ENCODE results near the gene CDSN. TPM values are rescaled to one million over a fixed set of nuclear protein-coding genes. Genes with fewer than 3 reads are reported as not detected.
"Not testable (repeated sequence)": the region's sequence is repeated elsewhere in the genome, so short reads cannot be mapped to it uniquely, and the experiment has no call there.

CDSN gene, protein sequence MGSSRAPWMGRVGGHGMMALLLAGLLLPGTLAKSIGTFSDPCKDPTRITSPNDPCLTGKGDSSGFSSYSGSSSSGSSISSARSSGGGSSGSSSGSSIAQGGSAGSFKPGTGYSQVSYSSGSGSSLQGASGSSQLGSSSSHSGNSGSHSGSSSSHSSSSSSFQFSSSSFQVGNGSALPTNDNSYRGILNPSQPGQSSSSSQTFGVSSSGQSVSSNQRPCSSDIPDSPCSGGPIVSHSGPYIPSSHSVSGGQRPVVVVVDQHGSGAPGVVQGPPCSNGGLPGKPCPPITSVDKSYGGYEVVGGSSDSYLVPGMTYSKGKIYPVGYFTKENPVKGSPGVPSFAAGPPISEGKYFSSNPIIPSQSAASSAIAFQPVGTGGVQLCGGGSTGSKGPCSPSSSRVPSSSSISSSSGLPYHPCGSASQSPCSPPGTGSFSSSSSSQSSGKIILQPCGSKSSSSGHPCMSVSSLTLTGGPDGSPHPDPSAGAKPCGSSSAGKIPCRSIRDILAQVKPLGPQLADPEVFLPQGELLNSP
- total RNA-seq, result not detected

GRCh38 chr6:31120151-31120915, at the start of gene CDSN:
Gene CDSN (minus strand): TSS chr6:31120446. CDS start chr6:31120419, 27 bp downstream.
- Histone ChIP-seq H3K27ac (no peak within 1 kb of the TSS), H3K4me3 (no peak within 1 kb of the TSS), H3K9me3 (no peaks in the 10 kb centered on the region), H3K27me3 (no peaks in the 10 kb centered on the region), H3K36me3 (replicated peaks in 1 of 2; ENCODE audit: insufficient read depth in 1 of 2, low read depth in 2 of 2) (no peaks in the 10 kb centered on the region), H3K4me1 (peaks cover 23% of the 10 kb centered on the region)
- TF ChIP-seq POLR2A (IDR thresholded peaks at IDR 0.05), result no peak
- TF ChIP-seq, protein P1, sequence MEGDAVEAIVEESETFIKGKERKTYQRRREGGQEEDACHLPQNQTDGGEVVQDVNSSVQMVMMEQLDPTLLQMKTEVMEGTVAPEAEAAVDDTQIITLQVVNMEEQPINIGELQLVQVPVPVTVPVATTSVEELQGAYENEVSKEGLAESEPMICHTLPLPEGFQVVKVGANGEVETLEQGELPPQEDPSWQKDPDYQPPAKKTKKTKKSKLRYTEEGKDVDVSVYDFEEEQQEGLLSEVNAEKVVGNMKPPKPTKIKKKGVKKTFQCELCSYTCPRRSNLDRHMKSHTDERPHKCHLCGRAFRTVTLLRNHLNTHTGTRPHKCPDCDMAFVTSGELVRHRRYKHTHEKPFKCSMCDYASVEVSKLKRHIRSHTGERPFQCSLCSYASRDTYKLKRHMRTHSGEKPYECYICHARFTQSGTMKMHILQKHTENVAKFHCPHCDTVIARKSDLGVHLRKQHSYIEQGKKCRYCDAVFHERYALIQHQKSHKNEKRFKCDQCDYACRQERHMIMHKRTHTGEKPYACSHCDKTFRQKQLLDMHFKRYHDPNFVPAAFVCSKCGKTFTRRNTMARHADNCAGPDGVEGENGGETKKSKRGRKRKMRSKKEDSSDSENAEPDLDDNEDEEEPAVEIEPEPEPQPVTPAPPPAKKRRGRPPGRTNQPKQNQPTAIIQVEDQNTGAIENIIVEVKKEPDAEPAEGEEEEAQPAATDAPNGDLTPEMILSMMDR (IDR thresholded peaks at IDR 0.05), result no peak
- no peak for ATAC-seq
- intact Hi-C loops (cut with DNase I), result no loop called here
- no peak for DNase-seq
- 69 to 82% methylated on average over 10 to 24 of the region's 26 CpGs for WGBS, 2 donors

GRCh38 chr6:31169123-31169857, 49.0 kb upstream of the CDSN start:
- TF ChIP-seq, protein P1 (IDR thresholded peaks at IDR 0.05), result no peak
- TF ChIP-seq POLR2A (IDR thresholded peaks at IDR 0.05), result no peak
- Histone ChIP-seq H3K27ac (no peak overlapping the region), H3K27me3 (no peaks in the 10 kb centered on the region), H3K4me1 (peaks cover 15% of the 10 kb centered on the region), H3K9me3 (no peaks in the 10 kb centered on the region), H3K4me3 (no peak overlapping the region), H3K36me3 (replicated peaks in 1 of 2; ENCODE audit: insufficient read depth in 1 of 2, low read depth in 2 of 2) (peaks cover 0 to 2% of the 10 kb centered on the region in 2 donors)
- no peak for DNase-seq
- no peak for ATAC-seq
- intact Hi-C loops (cut with DNase I), result no loop called here
- WGBS, 2 donors, result 77 to 82% methylated on average over 10 of the region's 10 CpGs

GRCh38 chr6:31168606-31169005, 48.4 kb upstream of the CDSN start:
- WGBS, 2 donors, result 79 to 90% methylated on average over 3 of the region's 3 CpGs
- intact Hi-C loops (cut with DNase I), result no loop called here
- no peak for ATAC-seq

GRCh38 chr6:31165986-31166385, 45.7 kb upstream of the CDSN start:
- Histone ChIP-seq H3K36me3 (replicated peaks in 1 of 2; ENCODE audit: insufficient read depth in 1 of 2, low read depth in 2 of 2) (peaks cover 0 to 2% of the 10 kb centered on the region in 2 donors), H3K27me3 (no peaks in the 10 kb centered on the region), H3K4me3 (no peak overlapping the region), H3K27ac (no peak overlapping the region), H3K9me3 (no peaks in the 10 kb centered on the region), H3K4me1 (peaks cover 9% of the 10 kb centered on the region)
- no peak for ATAC-seq
- TF ChIP-seq POLR2A (IDR thresholded peaks at IDR 0.05), result no peak
- TF ChIP-seq, protein P1 (IDR thresholded peaks at IDR 0.05), result no peak
- WGBS, 2 donors, result 78 to 82% methylated on average over 5 of the region's 5 CpGs
- DNase-seq, result no peak
- intact Hi-C loops (cut with DNase I), result no loop called here

More at GRCh38 chr6:31168606-31169005, 48.4 kb upstream of the CDSN start:
- H3K27ac ChIP-seq, result no peak overlapping the region
- H3K4me1 ChIP-seq, result peaks cover 15% of the 10 kb centered on the region
- peaks cover 0 to 2% of the 10 kb centered on the region in 2 donors for H3K36me3 ChIP-seq (replicated peaks in 1 of 2; ENCODE audit: insufficient read depth in 1 of 2, low read depth in 2 of 2)
- no peak for DNase-seq
- no peak overlapping the region for H3K4me3 ChIP-seq
- no peaks in the 10 kb centered on the region for H3K27me3 ChIP-seq
- TF ChIP-seq, protein P1 (IDR thresholded peaks at IDR 0.05), result no peak
- TF ChIP-seq POLR2A (IDR thresholded peaks at IDR 0.05), result no peak
- no peaks in the 10 kb centered on the region for H3K9me3 ChIP-seq

GRCh38 chr6:31165064-31165832, 45.0 kb upstream of the CDSN start:
- intact Hi-C loops (cut with DNase I); H3K4me3 ChIP-seq; ATAC-seq; H3K27ac ChIP-seq; H3K4me1 ChIP-seq; H3K36me3 ChIP-seq (replicated peaks in 1 of 2; ENCODE audit: insufficient read depth in 1 of 2, low read depth in 2 of 2); H3K9me3 ChIP-seq; H3K27me3 ChIP-seq; DNase-seq: not testable (repeated sequence)
- 81 to 89% methylated on average over 12 to 17 of the region's 17 CpGs for WGBS, 2 donors

DNA sequence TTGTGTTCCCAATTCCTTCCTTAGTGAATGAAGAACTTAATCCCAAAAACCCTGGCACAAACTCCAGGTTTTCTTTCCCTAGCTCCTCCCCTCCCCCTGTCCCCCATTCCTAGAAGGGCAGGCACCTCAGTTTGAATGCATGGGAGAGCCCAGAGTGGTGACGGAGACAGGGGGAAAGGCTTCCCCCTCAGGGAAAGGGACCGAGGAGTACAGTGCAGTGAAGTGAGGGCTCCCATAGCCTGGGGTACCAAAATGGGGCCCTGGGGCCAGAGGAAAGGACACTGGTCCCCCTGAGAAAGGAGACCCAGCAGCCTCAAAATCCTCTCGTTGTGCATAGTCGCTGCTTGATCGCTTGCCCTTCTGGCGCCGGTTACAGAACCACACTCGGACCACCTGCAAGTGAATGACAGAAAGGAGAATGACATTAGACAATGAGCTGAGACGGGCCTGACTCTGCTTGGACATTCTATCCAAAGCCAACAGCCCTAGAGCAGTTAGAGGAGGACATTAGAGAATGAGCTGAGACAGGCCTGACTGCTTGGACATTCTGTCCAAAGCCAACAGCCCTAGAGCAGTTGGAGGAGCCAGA, 44.3 kb upstream of the CDSN start:
- WGBS, 2 donors, result 87 to 91% methylated on average over 8 to 9 of the region's 9 CpGs
- H3K36me3 ChIP-seq (replicated peaks in 1 of 2; ENCODE audit: insufficient read depth in 1 of 2, low read depth in 2 of 2); H3K27me3 ChIP-seq; DNase-seq; H3K9me3 ChIP-seq; H3K27ac ChIP-seq; H3K4me3 ChIP-seq; intact Hi-C loops (cut with DNase I); ATAC-seq: not testable (repeated sequence)
- H3K4me1 ChIP-seq, result peaks cover 12% of the 10 kb centered on the region
